K562 (cell line): Measurements from ENCODE around the gene TTC28. TPM values are rescaled to one million over a fixed set of nuclear protein-coding genes. Genes with fewer than 3 reads are reported as not detected.

ENCODE experiments used
- ATAC-seq: fragments of 200-7000 bp; cut with Tn5 transposase; 3 replicates; pipeline ENCODE4 v1.9.1; 2020; ENCODE audit warnings: moderate library complexity
- BruUV-seq: library from RNA; stranded (reverse); fragments of 400-500 nt; replicated peaks from 2 replicates; lab custom pipeline; 2021; lab: Mats Ljungman, UMichigan
- CTCF ChIA-PET: fragments of 300-600 bp; formaldehyde crosslinking; extraction: SDS; loops from one replicate; lab custom pipeline; 2021; ENCODE audit warnings: low intra/inter-chr PET ratio; lab: Yijun Ruan, JAX
- POLR2A ChIA-PET: fragments of 300-600, 350-650 bp; sonication (Branson Sonifier 250); formaldehyde crosslinking; extraction: SDS; loops from one replicate; lab custom pipeline; 2021; ENCODE audit warnings: antibody characterized with exemption, inconsistent platforms; lab: Yijun Ruan, JAX
- DNase-seq, 4 experiments: peaks; one replicate each; pipeline versions ENCODE4 v3.0.0 to v3.0.0-alpha.2; 2011 to 2018; ENCODE audit warnings: low spot score in 3 of 4, mixed read lengths in 3 of 4; ENCODE audit errors: extremely low read depth in 1 of 4
- FAIRE-seq: peaks from 2 replicates; lab custom pipeline; 2011; peaks lifted over from hg19 to GRCh38; lab: Jason Lieb, UNC
- H2AFZ ChIP-seq: 2 replicates; pipeline ENCODE4 v1.6.0; 2011; ENCODE audit warnings: low read depth, low read length, control low read depth, inconsistent platforms
- H3K27ac ChIP-seq: fragments of 200-600 bp; 3 replicates; pipeline ENCODE4 v1.8.0; 2011; ENCODE audit warnings: low read depth, mild to moderate bottlenecking, control low read depth, inconsistent platforms, low read length, moderate library complexity, mixed read lengths; ENCODE audit errors: extremely low read depth
- H3K27me3 ChIP-seq, 2 experiments: fragments of 300-600 bp in 1 of 2; 2 replicates in 1 of 2; 3 replicates in 1 of 2; pipeline versions ENCODE4 v1.6.0 to v1.8.0; 2011; ENCODE audit warnings: inconsistent platforms in 2 of 2, low read length in 2 of 2, mild to moderate bottlenecking in 1 of 2, mixed read lengths in 1 of 2, moderate library complexity in 1 of 2; ENCODE audit not compliant: control insufficient read depth in 2 of 2, insufficient read depth in 2 of 2
- H3K36me3 ChIP-seq: fragments of 300-600 bp; 3 replicates; pipeline ENCODE4 v1.8.0; 2011; ENCODE audit warnings: mild to moderate bottlenecking, low read length, inconsistent platforms; ENCODE audit not compliant: control insufficient read depth, insufficient read depth
- H3K4me1 ChIP-seq, 2 experiments: fragments of 200-600 bp in 1 of 2; replicated peaks in 1 of 2; 2 replicates in 1 of 2; 3 replicates in 1 of 2; pipeline versions ENCODE4 v1.5.1 to v1.8.0; 2011; ENCODE audit warnings: inconsistent platforms in 2 of 2, low read length in 2 of 2, mild to moderate bottlenecking in 1 of 2, mixed read lengths in 1 of 2, moderate library complexity in 1 of 2; ENCODE audit not compliant: control insufficient read depth in 2 of 2, insufficient read depth in 2 of 2
- H3K4me2 ChIP-seq: 2 replicates; pipeline ENCODE4 v1.6.1; 2011; ENCODE audit warnings: low read length, control low read depth, inconsistent platforms, mixed read lengths; ENCODE audit not compliant: insufficient read depth
- H3K4me3 ChIP-seq: fragments of 200-600 bp; sonication (generic), shearing (Covaris generic); 2 replicates; pipeline ENCODE4 v1.5.1; 2016; ENCODE audit warnings: control low read depth, inconsistent platforms
- H3K79me2 ChIP-seq: fragments of 200-600 bp; 3 replicates; pipeline ENCODE4 v1.8.0; 2011; ENCODE audit warnings: low read length, inconsistent platforms; ENCODE audit not compliant: control insufficient read depth, insufficient read depth
- H3K9ac ChIP-seq, 2 experiments: 2 replicates each; pipeline versions ENCODE4 v1.6.0 to v1.6.1; 2011; ENCODE audit warnings: low read depth in 2 of 2, low read length in 2 of 2, control low read depth in 1 of 2, inconsistent platforms in 1 of 2, mild to moderate bottlenecking in 1 of 2, mixed read lengths in 1 of 2; ENCODE audit not compliant: insufficient read depth in 1 of 2
- H3K9me1 ChIP-seq: one replicate; pipeline ENCODE4 v1.6.0; 2011; ENCODE audit warnings: inconsistent platforms, mild to moderate bottlenecking, low read length, moderate library complexity; ENCODE audit not compliant: control insufficient read depth, insufficient read depth
- H3K9me3 ChIP-seq: replicated peaks from 2 replicates; pipeline ENCODE4 v1.5.1; 2011; ENCODE audit warnings: low read depth, low read length, inconsistent platforms; ENCODE audit not compliant: control insufficient read depth, insufficient read depth
- H4K20me1 ChIP-seq: replicated peaks from 2 replicates; pipeline ENCODE4 v1.6.1; 2011; ENCODE audit warnings: low read length, inconsistent platforms, mixed read lengths; ENCODE audit not compliant: control insufficient read depth, insufficient read depth
- CREB5 ChIP-seq: fragments of 250-450 bp; sonication (Bioruptor Pico); IDR thresholded peaks from 2 replicates; pipeline ENCODE4 v1.5.0; 2020; ENCODE audit warnings: mild to moderate bottlenecking
- DPF2 ChIP-seq: fragments of 450-650 bp; IDR thresholded peaks from 2 replicates; pipeline ENCODE4 v1.6.1; 2016
- EP400 ChIP-seq: fragments of 450-650 bp; IDR thresholded peaks from 2 replicates; pipeline ENCODE4 v1.6.1; 2017; ENCODE audit warnings: antibody characterized with exemption, mild to moderate bottlenecking, moderate library complexity
- ZNF146 ChIP-seq: IDR thresholded peaks from one replicate; pipeline ENCODE4 v1.6.1; 2018; ENCODE audit warnings: missing compliant biosample characterization; ENCODE audit not compliant: unreplicated experiment
- ZNF444 ChIP-seq: fragments of 250-450 bp; sonication (Bioruptor Pico); IDR thresholded peaks from 2 replicates; pipeline ENCODE4 v1.4.0; 2020; ENCODE audit warnings: mild to moderate bottlenecking, moderate library complexity
- WGBS: fragments of 100-300 bp; shearing (Covaris generic); methylation state at CpG from one replicate; pipeline ENCODE4 v1.1.6; 2016; ENCODE audit warnings: low coverage, mixed read lengths; ENCODE audit not compliant: insufficient coverage; ENCODE audit errors: missing lambda C conversion rate; 5-methylcytosine and 5-hydroxymethylcytosine counted together
- in situ Hi-C: fragments of 300-500 bp; cut with MboI; formaldehyde crosslinking; loops from 4 replicates; pipeline ENCODE4 v1.15.0; 2018; ENCODE audit warnings: inconsistent platforms, mixed read lengths
- intact Hi-C: fragments of 100-400 bp; cut with micrococcal nuclease; formaldehyde crosslinking; loops from 2 replicates; pipeline ENCODE4 v1.14.2; 2022
- polyA plus RNA-seq, 8 experiments: library from polyadenylated mRNA; depleted of rRNA in 4 of 8; stranded (reverse) in 5 of 8; unstranded in 3 of 8; fragments of >200 nt; fragmentation: Nextera tagmentation in 2 of 8; fragmentation: Illumina TruSeq in 1 of 8; extraction: Ambion mirVana in 2 of 8; extraction: Trizol in 1 of 8; gene quantifications; 2 replicates each; pipeline versions ENCODE4 v1.2.1 to v1.2.3, GENCODE V29; 2011 to 2014; ENCODE audit warnings: inconsistent platforms in 1 of 8, missing spikeins in 1 of 8
- total RNA-seq, 7 experiments: library from RNA; depleted of rRNA in 6 of 7; stranded (reverse); fragments of >200 nt in 6 of 7; fragmentation: Illumina TruSeq in 2 of 7; extraction: Trizol in 2 of 7; gene quantifications; 2 replicates each; pipeline versions ENCODE4 v1.2.1 to v1.2.3, GENCODE V29; 2011 to 2021; ENCODE audit warnings: low replicate concordance in 1 of 7
- TF ChIP-seq, protein P1 (sequence below): fragments of 450-650 bp; formaldehyde crosslinking; IDR thresholded peaks from 2 replicates; pipeline ENCODE4 v1.4.0; 2022; ENCODE audit warnings: mild to moderate bottlenecking, moderate library complexity

The TTC28 gene
- total and polyA plus RNA-seq, 9 of the 15 experiments (the other 6 are each of a cell fraction or from before 2014, with no cell fraction given), result 0.22 to 10.7 (median 3.1) TPM

DNA sequence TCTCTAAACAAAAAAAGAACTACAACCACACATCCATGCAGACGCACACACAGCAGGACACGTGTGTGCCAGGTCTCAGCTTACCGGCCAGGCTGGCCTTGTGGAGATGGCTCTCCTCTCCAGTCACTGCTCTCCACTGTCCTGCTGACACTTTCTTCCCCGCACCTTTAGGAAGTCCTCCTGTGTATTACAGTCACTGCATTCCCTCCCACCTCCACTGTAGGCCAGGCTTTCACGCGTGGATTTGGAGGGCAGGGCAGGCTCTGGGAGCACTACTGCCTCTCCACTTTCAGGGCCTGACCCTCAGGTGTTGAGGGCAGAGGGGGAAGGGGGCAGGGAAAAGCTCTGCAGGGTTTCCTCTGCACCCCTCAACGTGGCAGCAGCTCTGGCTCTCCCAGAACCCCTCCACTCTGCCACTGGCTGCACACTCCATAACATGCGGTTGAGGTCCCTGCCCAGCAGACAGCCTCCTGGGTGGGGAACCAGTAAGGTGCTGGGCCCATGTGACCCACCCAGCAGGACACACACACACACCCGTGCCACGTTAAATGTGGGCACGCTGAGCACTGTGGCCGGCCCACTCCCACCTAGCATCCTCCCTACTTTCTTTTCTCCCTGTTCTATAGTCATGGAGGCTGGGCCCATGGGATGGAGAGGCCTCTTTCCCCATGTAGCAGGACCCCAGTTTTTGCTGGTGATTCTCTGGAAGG is 653.6 kb downstream of the TTC28 start:
- H3K27ac ChIP-seq, result no peak overlapping the region
- no peak for FAIRE-seq
- peaks cover 0 to 3% of the 10 kb centered on the region in 2 experiments; a peak in 3 of 5 replicates for H3K4me1 ChIP-seq
- no peak for ATAC-seq
- no TSS peak for BruUV-seq
- intact Hi-C loops (loop anchor here (10.0 kb wide), 1 partner anchor 419 kb away; no protein-coding TSS in a partner anchor), in situ Hi-C loops (loop anchor here (10.0 kb wide), 3 partner anchors 419 to 809 kb away; no protein-coding TSS in a partner anchor)
- H3K9me3 ChIP-seq, result no peaks in the 10 kb centered on the region
- H2AFZ ChIP-seq, result no peak overlapping the region
- TF ChIP-seq CREB5 (CRISPR knock-in tag) (no peak), ZNF146 (no peak), DPF2 (no peak), EP400 (no peak), ZNF444 (no peak)
- TF ChIP-seq, protein P1, sequence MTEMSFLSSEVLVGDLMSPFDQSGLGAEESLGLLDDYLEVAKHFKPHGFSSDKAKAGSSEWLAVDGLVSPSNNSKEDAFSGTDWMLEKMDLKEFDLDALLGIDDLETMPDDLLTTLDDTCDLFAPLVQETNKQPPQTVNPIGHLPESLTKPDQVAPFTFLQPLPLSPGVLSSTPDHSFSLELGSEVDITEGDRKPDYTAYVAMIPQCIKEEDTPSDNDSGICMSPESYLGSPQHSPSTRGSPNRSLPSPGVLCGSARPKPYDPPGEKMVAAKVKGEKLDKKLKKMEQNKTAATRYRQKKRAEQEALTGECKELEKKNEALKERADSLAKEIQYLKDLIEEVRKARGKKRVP (CRISPR knock-in tag), result no peak
- H3K36me3 ChIP-seq, result no peaks in the 10 kb centered on the region
- ChIA-PET CTCF (no interaction called here), POLR2A (no interaction called here)
- DNase-seq, result no peak
- no peak overlapping the region for H3K4me2 ChIP-seq
- no peaks in the 10 kb centered on the region for H3K27me3 ChIP-seq
- H3K4me3 ChIP-seq, result no peak overlapping the region
- H3K9ac ChIP-seq, result no peak overlapping the region; a peak in 1 of 4 replicates
- H4K20me1 ChIP-seq, result no peaks in the 10 kb centered on the region
- no peaks in the 10 kb centered on the region for H3K9me1 ChIP-seq
- H3K79me2 ChIP-seq, result no peaks in the 10 kb centered on the region
- WGBS, result 74% methylated on average over 9 of the region's 12 CpGs
